Stomach smooth muscle (tissue), 2 donors: ENCODE measurements around the gene MYOM1.
"Not testable (repeated sequence)": the region's sequence is repeated elsewhere in the genome, so short reads cannot be mapped to it uniquely, and the experiment has no call there.

Experiments
- H3K27ac ChIP-seq: one replicate; pipeline ENCODE4 v1.7.0; 2013; ENCODE audit warnings: mild to moderate bottlenecking, low read length, inconsistent platforms
- H3K27me3 ChIP-seq, 2 donors: one replicate each; pipeline ENCODE4 v1.7.0; 2013; ENCODE audit warnings: low read length in 2 of 2; ENCODE audit not compliant: insufficient read depth in 2 of 2, control insufficient read depth in 1 of 2
- H3K36me3 ChIP-seq, 2 donors: one replicate each; pipeline ENCODE4 v1.7.0; 2013; ENCODE audit warnings: low read length in 2 of 2; ENCODE audit not compliant: control insufficient read depth in 2 of 2, insufficient read depth in 2 of 2
- H3K4me1 ChIP-seq: one replicate; pipeline ENCODE4 v1.7.0; 2013; ENCODE audit warnings: low read length; ENCODE audit not compliant: control insufficient read depth, insufficient read depth
- H3K4me3 ChIP-seq, 2 donors: one replicate each; pipeline ENCODE4 v1.7.0; 2013; ENCODE audit warnings: low read length in 2 of 2
- H3K9ac ChIP-seq, 2 donors: one replicate each; pipeline ENCODE4 v1.7.0; 2013; ENCODE audit warnings: low read length in 2 of 2, mild to moderate bottlenecking in 1 of 2
- H3K9me3 ChIP-seq, 2 donors: one replicate each; pipeline ENCODE4 v1.7.0; 2013; ENCODE audit warnings: low read length in 2 of 2; ENCODE audit not compliant: control insufficient read depth in 2 of 2
- donor health status: healthy.
- donor health status: Pancreatic carcinoma.

The MYOM1 gene

DNA sequence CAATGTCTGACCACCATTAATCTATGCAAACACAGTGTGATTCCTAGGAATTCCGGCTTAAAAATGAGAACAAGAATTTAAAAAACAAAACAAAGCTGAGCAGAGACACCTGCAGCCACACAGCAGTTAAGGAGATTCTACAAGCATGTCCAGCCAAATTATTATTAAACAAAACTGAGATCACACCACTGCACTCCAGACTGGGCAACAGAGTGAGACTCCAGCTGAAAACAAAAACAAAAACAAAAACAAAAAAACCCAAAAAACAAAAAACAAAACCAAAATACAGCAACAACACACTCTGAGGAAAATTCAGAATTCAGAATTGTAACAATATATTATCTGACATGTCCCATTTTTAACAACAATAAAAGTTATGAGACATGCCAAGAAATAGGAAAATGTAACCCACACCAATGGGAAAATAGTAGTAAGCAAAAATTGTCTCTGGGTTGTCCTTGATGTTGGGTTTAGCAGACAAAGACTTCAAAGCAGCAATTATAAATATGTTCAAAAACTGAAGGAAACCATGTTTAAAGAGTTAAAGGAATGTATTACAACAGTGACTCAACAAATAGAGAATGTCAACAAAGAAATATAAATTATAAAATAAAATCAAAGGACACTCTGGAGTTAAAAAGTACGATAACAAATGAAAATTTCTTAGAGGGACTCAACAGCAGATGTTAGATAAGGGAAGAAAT is 19.7 kb downstream of the MYOM1 start:
- Histone ChIP-seq H3K4me1 (no peaks in the 10 kb centered on the region), H3K36me3 (no peaks in the 10 kb centered on the region), H3K9ac (no peak overlapping the region), H3K4me3 (no peak overlapping the region), H3K27ac (no peak overlapping the region), H3K9me3 (no peaks in the 10 kb centered on the region), H3K27me3 (no peaks in the 10 kb centered on the region)

DNA sequence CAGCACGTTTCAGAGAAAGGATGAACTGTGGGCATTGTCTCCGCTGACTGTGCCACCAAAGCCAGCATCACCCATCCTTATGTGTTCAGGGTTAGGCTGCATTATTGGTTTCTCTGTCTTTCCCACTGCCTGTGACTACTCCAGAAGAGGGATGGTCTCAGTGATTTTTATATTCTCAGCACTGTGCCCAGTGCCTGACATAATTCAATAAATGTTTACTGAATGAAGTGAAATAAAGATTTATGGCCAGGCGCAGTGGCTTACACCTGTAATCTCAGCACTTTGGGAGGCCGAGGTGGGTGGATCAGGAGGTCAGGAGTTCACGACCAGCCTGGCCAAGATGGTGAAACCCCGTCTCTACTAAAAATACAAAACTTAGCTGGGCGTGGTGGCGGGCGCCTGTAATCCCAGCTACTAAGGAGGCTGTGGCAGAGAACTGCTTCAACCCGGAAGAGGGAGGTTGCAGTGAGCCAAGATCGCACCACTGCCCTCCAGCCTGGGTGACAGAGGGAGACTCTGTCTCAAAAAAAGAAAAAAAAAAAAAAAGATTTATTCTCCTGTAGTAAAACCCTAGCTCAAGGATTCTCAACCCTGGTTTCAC is 21.4 kb downstream of the MYOM1 start:
- not testable (repeated sequence) for H3K36me3 ChIP-seq, H3K9ac ChIP-seq, H3K9me3 ChIP-seq, H3K4me1 ChIP-seq, H3K27me3 ChIP-seq, H3K27ac ChIP-seq, H3K4me3 ChIP-seq

DNA sequence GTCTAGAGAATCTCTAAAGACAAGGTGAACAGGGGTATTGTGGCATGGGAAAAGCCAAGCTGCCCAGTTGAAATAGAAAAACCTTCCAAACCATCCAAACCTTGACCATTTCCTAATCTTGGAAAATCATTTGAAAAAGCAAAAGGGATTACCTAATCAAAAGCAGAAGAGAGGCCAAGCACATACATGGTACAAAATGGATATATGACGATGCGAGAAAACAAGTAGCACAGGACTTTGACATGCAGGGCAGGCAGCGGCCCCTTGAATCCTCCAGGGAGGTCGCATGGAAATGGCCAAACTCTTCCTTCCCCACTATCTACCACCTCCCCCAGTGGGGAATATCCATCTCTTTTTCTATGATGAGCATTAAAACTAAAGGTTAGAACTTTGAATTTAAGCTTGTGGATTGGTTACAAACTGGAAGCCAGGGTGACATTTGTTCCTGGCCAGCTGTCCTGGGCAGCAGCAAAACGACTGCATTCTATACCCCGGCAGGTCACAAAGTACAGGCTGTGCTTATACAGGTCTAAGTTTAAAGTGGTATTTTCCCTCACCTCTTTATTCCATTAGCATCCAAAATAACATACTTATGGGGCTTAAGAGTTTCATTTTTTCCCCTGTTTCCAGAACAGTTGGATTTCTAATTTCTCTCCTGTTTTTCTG is 24.7 kb downstream of the MYOM1 start:
- no peak overlapping the region for H3K4me3 ChIP-seq
- no peaks in the 10 kb centered on the region for H3K36me3 ChIP-seq
- no peak overlapping the region for H3K9ac ChIP-seq
- H3K27me3 ChIP-seq = no peaks in the 10 kb centered on the region
- no peaks in the 10 kb centered on the region for H3K4me1 ChIP-seq
- H3K27ac ChIP-seq = no peak overlapping the region
- no peaks in the 10 kb centered on the region for H3K9me3 ChIP-seq

DNA sequence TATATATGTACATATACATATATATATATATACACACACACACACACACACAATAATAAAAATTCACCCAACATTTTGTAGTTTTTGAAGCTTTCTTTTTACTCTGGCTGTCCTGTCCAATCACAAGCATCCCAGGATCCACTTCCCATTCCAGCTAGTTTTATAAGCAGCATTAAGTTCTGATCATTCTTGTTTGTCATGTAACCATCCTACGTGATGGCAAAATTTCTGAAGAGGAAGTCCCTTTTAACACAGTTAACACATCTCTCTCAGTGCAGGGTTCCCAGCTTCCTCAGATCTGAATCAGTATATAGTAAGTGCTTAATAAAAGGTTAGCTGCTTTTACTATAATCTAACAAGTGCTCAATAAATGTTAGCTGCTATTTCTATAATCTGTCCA is 26.4 kb downstream of the MYOM1 start:
- H3K27ac ChIP-seq = no peak overlapping the region

DNA sequence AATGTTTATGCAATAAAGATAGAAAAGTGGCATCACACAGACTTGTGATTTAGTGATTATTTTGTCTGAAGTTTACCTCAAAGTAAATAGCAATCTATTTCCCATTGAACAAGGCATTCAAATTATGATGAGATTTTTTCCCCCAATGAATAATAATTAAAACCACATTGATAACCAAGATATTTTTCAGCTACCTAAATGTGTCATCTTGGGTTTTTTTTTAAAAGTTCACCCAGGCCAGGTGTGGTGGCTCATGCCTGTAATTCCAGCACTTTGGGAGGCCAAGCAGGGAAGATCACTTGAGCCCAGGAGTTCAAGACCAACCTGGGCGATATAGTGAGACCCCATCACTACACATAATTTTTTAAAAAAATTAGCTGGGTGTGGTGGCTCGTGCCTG is 27.0 kb downstream of the MYOM1 start:
- no peaks in the 10 kb centered on the region for H3K4me1 ChIP-seq
- H3K9ac ChIP-seq = no peak overlapping the region
- no peaks in the 10 kb centered on the region for H3K27me3 ChIP-seq
- no peaks in the 10 kb centered on the region for H3K36me3 ChIP-seq
- no peaks in the 10 kb centered on the region for H3K9me3 ChIP-seq
- no peak overlapping the region for H3K27ac ChIP-seq
- H3K4me3 ChIP-seq = no peak overlapping the region

More for the DNA sequence above, 26.4 kb downstream of the MYOM1 start:
- no peak overlapping the region for H3K4me3 ChIP-seq
- H3K27me3 ChIP-seq = no peaks in the 10 kb centered on the region
- no peak overlapping the region for H3K9ac ChIP-seq
- H3K9me3 ChIP-seq = no peaks in the 10 kb centered on the region
- H3K36me3 ChIP-seq = no peaks in the 10 kb centered on the region
- H3K4me1 ChIP-seq = no peaks in the 10 kb centered on the region

DNA sequence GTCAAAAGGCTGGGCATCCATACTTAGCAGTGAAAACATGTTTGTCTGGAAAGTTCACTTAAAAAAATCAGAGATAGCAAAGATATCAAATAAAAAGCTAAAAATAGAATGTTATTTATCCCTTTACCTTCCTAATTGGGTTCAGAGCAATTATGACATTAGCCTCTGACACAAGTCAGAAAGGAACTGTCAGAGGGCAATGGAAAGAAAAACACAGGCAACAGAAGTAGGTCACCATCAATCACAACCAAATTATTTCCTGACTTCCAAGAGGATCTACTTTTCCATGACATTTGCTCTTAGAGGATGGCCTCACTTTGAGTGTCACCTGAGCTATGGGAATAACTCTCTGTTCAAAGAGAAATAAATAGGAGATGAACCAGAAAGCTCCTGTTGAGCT is 27.5 kb downstream of the MYOM1 start:
- Histone ChIP-seq H3K36me3 (peaks cover 0 to 2% of the 10 kb centered on the region in 2 donors), H3K4me1 (no peaks in the 10 kb centered on the region), H3K9ac (no peak overlapping the region), H3K9me3 (no peaks in the 10 kb centered on the region), H3K27ac (no peak overlapping the region), H3K27me3 (no peaks in the 10 kb centered on the region), H3K4me3 (no peak overlapping the region)

DNA sequence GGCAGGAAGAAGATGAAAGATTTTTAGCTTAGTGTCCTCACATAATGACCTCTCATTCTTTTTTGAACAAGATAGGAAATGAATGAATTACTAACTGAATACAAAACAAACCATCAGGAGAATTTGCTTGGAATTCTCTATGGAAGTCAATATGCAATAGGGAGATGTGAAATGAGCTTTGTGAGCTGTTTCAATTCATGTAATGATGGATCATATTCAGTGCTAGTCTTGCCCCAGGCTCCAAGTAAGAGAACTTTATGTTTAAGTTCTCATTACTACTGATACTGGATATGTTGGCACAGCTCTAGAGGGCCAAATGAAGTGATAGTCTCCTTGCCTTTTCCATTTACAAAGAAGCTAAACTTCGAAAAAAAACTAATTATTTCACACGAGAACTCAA is 29.2 kb downstream of the MYOM1 start:
- peaks cover 3 to 4% of the 10 kb centered on the region in 2 donors for H3K36me3 ChIP-seq
- H3K9me3 ChIP-seq = no peaks in the 10 kb centered on the region
- no peak overlapping the region for H3K27ac ChIP-seq
- H3K27me3 ChIP-seq = no peaks in the 10 kb centered on the region
- H3K9ac ChIP-seq = no peak overlapping the region
- H3K4me3 ChIP-seq = no peak overlapping the region
- H3K4me1 ChIP-seq = no peaks in the 10 kb centered on the region

DNA sequence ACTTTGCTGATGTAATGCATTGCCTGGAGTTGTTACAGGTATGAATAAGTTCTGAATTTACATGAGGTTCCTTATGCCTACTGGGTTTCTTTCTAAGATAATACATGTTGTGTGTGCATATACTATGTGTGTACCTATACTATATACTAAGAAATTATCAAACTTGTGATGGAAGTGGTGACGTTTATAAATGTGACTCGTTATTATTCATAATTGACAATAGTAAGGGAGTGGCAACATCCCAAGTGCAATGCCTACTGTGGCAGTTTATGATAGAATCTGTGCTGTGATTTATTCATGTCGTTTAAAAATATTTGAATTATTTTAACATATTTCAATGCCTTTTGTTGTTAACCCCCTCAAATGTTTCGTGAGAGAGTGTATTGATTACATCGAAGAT is 29.9 kb downstream of the MYOM1 start:
- Histone ChIP-seq H3K27ac (no peak overlapping the region), H3K36me3 (peaks cover 4% of the 10 kb centered on the region in 2 donors), H3K9ac (no peak overlapping the region), H3K27me3 (no peaks in the 10 kb centered on the region), H3K4me3 (no peak overlapping the region), H3K9me3 (no peaks in the 10 kb centered on the region), H3K4me1 (no peaks in the 10 kb centered on the region)

DNA sequence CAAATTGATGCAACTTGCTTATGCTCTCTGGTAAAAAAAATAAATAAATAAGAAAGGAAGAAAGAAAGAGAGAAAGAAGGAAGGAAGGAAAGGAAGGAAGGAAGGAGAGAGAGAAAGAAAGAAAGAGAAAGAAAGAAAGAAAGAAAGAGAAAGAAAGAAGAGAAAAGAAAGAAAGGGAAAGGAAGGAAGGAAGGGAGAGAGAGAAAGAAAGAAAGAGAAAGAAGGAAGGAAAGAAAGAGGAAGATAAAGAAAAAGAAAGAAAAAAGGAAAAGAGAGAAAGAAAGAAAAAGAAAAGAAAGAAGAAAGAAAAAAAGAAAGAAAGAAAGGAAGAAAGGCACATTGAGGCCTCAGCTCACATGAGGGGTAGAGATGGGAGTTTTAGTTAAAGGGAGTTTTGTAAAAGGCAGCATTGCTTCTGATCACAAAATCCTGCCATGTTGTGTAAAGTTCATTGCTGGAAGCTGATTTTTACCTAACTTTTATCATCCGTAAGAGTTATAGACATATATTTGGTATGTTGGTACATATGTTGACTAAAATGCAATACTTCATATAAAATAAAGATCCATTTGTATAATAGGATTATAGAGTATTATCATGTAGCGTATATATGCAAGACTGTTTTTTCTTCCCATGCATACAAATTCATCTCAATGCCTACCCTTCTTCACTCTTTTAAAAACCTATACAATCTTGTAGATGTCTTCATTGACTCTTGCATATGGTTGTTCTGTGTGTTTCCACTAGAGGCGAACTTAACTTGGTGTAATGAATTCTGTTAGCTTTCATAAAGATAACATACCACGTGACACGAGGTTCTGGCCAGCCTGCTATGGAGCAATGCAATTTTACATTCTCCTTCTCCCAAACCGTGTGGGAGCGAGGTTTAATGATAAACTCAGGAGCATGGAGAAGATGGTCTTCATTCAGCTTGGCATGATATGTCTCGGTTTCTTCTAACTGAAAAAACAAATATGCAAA is 32.8 kb downstream of the MYOM1 start:
- Histone ChIP-seq H3K9me3 (no peaks in the 10 kb centered on the region), H3K9ac (no peak overlapping the region), H3K36me3 (peaks cover 4 to 10% of the 10 kb centered on the region in 2 donors), H3K4me1 (no peaks in the 10 kb centered on the region), H3K27me3 (no peaks in the 10 kb centered on the region), H3K27ac (no peak overlapping the region), H3K4me3 (no peak overlapping the region)

DNA sequence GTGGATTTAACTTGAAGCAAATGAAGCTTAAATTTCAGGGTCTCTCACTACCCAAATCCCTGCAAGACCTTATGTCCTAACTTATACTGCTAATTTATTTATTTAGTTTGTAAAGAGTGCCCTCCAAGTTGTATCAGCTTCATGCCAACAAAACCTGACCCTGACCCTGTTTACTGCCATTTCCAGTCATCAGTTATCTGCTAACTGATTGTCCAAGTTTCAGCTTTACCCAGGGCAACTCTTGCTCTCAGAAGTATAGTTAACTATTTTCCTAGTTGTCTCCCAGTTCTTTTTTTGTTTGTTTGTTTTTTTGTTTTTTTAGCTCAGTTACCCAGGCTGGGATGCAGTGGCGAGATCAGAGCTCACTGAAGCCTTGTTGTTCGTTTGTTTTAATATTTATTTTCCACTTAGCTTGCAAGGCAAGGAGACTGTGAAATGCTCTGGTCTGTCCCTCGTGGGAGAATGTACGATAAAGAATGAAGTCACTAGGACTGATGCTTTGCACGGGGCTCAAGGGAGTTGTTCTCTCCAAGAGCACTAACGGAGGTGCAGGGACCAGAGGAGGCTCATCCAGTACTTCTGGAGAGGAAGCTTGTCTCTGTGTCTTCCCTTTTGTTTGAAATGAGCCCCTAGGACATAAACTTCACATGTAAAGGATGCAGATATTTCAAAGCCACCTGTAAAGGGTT is 35.3 kb downstream of the MYOM1 start:
- Histone ChIP-seq H3K36me3 (peaks cover 4 to 10% of the 10 kb centered on the region in 2 donors), H3K27ac (no peak overlapping the region)

More for the DNA sequence above, 35.3 kb downstream of the MYOM1 start:
- H3K4me3 ChIP-seq = no peak overlapping the region
- no peaks in the 10 kb centered on the region for H3K9me3 ChIP-seq
- H3K27me3 ChIP-seq = no peaks in the 10 kb centered on the region
- no peaks in the 10 kb centered on the region for H3K4me1 ChIP-seq
- no peak overlapping the region for H3K9ac ChIP-seq
